Caki2 (cell line): ENCODE measurements around the gene KLHL14. TPM values are rescaled to one million over a fixed set of nuclear protein-coding genes. Genes with fewer than 3 reads are reported as not detected.
A peak's percentile ranks its signal among the peaks of the same experiment; 100 is the strongest.
"Not testable (repeated sequence)": the region's sequence is repeated elsewhere in the genome, so short reads cannot be mapped to it uniquely, and the experiment has no call there.

Source experiments
- DNase-seq: peaks from one replicate; pipeline ENCODE4 v3.0.0-alpha.2; 2015; ENCODE audit warnings: low read depth
- in situ Hi-C: cut with HindIII; loops from 2 replicates; pipeline ENCODE4 v1.10.0; 2016; ENCODE audit warnings: low sequenced_read_pairs, low pct_unique_long_range_greater_than_20kb, mixed read lengths
- total RNA-seq: library from RNA; depleted of rRNA; stranded (reverse); fragments of >200 nt; shearing (Covaris generic); gene quantifications from 2 replicates; pipeline ENCODE4 v1.2.3, GENCODE V29; 2014; ENCODE audit warnings: low replicate concordance

Gene KLHL14
- total RNA-seq, 1 experiment from 2014 or later = 2.2 TPM

GRCh38 chr18:32677578-32677977 lies 95.2 kb downstream of the KLHL14 start:
- no peak for DNase-seq
- in situ Hi-C loops = no loop called here

GRCh38 chr18:32674491-32674890 lies 98.3 kb downstream of the KLHL14 start:
- no peak for DNase-seq
- in situ Hi-C loops = no loop called here

GRCh38 chr18:32672398-32672797 lies 100.4 kb downstream of the KLHL14 start:
- in situ Hi-C loops = no loop called here

GRCh38 chr18:32670727-32671126 lies 102.1 kb downstream of the KLHL14 start:
- in situ Hi-C loops = no loop called here
- DNase-seq = no peak

More at GRCh38 chr18:32672398-32672797, 100.4 kb downstream of the KLHL14 start:
- DNase-seq = no peak

- in situ Hi-C loops = no loop called here
- no peak for DNase-seq
Observed at GRCh38 chr18:32669549-32670165, 103.2 kb downstream of the KLHL14 start.

- no peak for DNase-seq
- in situ Hi-C loops = no loop called here
Observed at GRCh38 chr18:32668956-32669355, 103.9 kb downstream of the KLHL14 start.

- peak; percentile 58 for DNase-seq
- in situ Hi-C loops = no loop called here
Observed at GRCh38 chr18:32661486-32662299, 111.1 kb downstream of the KLHL14 start.

- in situ Hi-C loops, DNase-seq: not testable (repeated sequence)
Observed at GRCh38 chr18:32654507-32654906, 118.3 kb downstream of the KLHL14 start.

- in situ Hi-C loops, DNase-seq: not testable (repeated sequence)
Observed at GRCh38 chr18:32637659-32638058, 135.2 kb downstream of the KLHL14 start.

- in situ Hi-C loops = no loop called here
- no peak for DNase-seq
Observed at GRCh38 chr18:32637226-32637625, 135.6 kb downstream of the KLHL14 start.

GRCh38 chr18:32634876-32635431 lies 137.9 kb downstream of the KLHL14 start:
- in situ Hi-C loops = no loop called here
- DNase-seq = no peak

GRCh38 chr18:32629981-32630700 lies 142.7 kb downstream of the KLHL14 start:
- no peak for DNase-seq
- in situ Hi-C loops = no loop called here

- no peak for DNase-seq
- in situ Hi-C loops = no loop called here
Observed at GRCh38 chr18:32629292-32629691, 143.5 kb downstream of the KLHL14 start.

GRCh38 chr18:32624182-32624723 lies 148.6 kb downstream of the KLHL14 start:
- DNase-seq = no peak
- in situ Hi-C loops = no loop called here

GRCh38 chr18:32623563-32623962 lies 149.3 kb downstream of the KLHL14 start:
- DNase-seq = no peak
- in situ Hi-C loops = no loop called here
